H9 (cell line): ENCODE data around the gene OSGIN1. TPM values are rescaled to one million over a fixed set of nuclear protein-coding genes. Genes with fewer than 3 reads are reported as not detected.

Source experiments
- DNase-seq: peaks from one replicate; pipeline ENCODE4 v3.0.0-alpha.2; 2017
- H2AFZ ChIP-seq: one replicate; pipeline ENCODE4 v1.6.1; 2013; ENCODE audit warnings: mild to moderate bottlenecking, low read length, control low read depth, moderate library complexity
- H2AK5ac ChIP-seq: 2 replicates; pipeline ENCODE4 v1.6.1; 2013; ENCODE audit warnings: low read length, control low read depth, mixed read lengths; ENCODE audit not compliant: insufficient read length
- H2BK120ac ChIP-seq: one replicate; pipeline ENCODE4 v1.6.1; 2013; ENCODE audit warnings: low read depth, mild to moderate bottlenecking, low read length, control low read depth, inconsistent platforms; ENCODE audit not compliant: poor library complexity, severe bottlenecking
- H2BK12ac ChIP-seq: 2 replicates; pipeline ENCODE4 v1.6.1; 2013; ENCODE audit warnings: low read length, control low read depth, mixed read lengths, low read depth; ENCODE audit not compliant: insufficient read length
- H2BK15ac ChIP-seq: 2 replicates; pipeline ENCODE4 v1.6.1; 2013; ENCODE audit warnings: low read depth, low read length, control low read depth
- H2BK20ac ChIP-seq: one replicate; pipeline ENCODE4 v1.6.1; 2013; ENCODE audit warnings: low read depth, mild to moderate bottlenecking, low read length, control low read depth, inconsistent platforms; ENCODE audit not compliant: poor library complexity, severe bottlenecking
- H2BK5ac ChIP-seq: 2 replicates; pipeline ENCODE4 v1.6.1; 2013; ENCODE audit warnings: low read length, control low read depth, mixed read lengths; ENCODE audit not compliant: insufficient read length
- H3K14ac ChIP-seq: 2 replicates; pipeline ENCODE4 v1.6.1; 2013; ENCODE audit warnings: low read length, control low read depth; ENCODE audit not compliant: insufficient read depth
- H3K18ac ChIP-seq: 2 replicates; pipeline ENCODE4 v1.6.1; 2013; ENCODE audit warnings: low read depth, mild to moderate bottlenecking, mixed read lengths, low read length, control low read depth; ENCODE audit not compliant: insufficient read length
- H3K23ac ChIP-seq: 2 replicates; pipeline ENCODE4 v1.6.1; 2013; ENCODE audit warnings: low read length, control low read depth, mixed read lengths, low read depth; ENCODE audit not compliant: insufficient read length
- H3K23me2 ChIP-seq: 2 replicates; pipeline ENCODE4 v1.6.1; 2013; ENCODE audit warnings: low read depth, mild to moderate bottlenecking, mixed read lengths, low read length, control low read depth; ENCODE audit not compliant: insufficient read length, poor library complexity, severe bottlenecking
- H3K27ac ChIP-seq: 2 replicates; pipeline ENCODE4 v1.5.1; 2013; ENCODE audit warnings: low read length, control low read depth, mixed read lengths, low read depth; ENCODE audit not compliant: insufficient read length
- H3K27me3 ChIP-seq: 2 replicates; pipeline ENCODE4 v1.6.1; 2013; ENCODE audit warnings: low read length, control low read depth, inconsistent platforms; ENCODE audit not compliant: insufficient read depth
- H3K4ac ChIP-seq: 2 replicates; pipeline ENCODE4 v1.6.1; 2013; ENCODE audit warnings: low read depth, mild to moderate bottlenecking, control low read depth, inconsistent platforms, low read length, moderate library complexity
- H3K4me1 ChIP-seq: 2 replicates; pipeline ENCODE4 v1.6.1; 2013; ENCODE audit warnings: low read length, control low read depth, inconsistent platforms; ENCODE audit not compliant: insufficient read depth
- H3K4me2 ChIP-seq: 2 replicates; pipeline ENCODE4 v1.6.1; 2013; ENCODE audit warnings: low read length, control low read depth, mixed read lengths; ENCODE audit not compliant: insufficient read length, insufficient read depth
- H3K56ac ChIP-seq: 2 replicates; pipeline ENCODE4 v1.6.1; 2013; ENCODE audit warnings: low read depth, mild to moderate bottlenecking, mixed read lengths, low read length, control low read depth; ENCODE audit not compliant: insufficient read length
- H3K79me1 ChIP-seq: 2 replicates; pipeline ENCODE4 v1.6.1; 2013; ENCODE audit warnings: low read depth, mild to moderate bottlenecking, moderate library complexity, low read length, control low read depth, inconsistent platforms; ENCODE audit not compliant: insufficient read depth, poor library complexity, severe bottlenecking
- H3K79me2 ChIP-seq: 2 replicates; pipeline ENCODE4 v1.6.1; 2013; ENCODE audit warnings: low read length, control low read depth, inconsistent platforms; ENCODE audit not compliant: insufficient read depth
- H3K9ac ChIP-seq: 2 replicates; pipeline ENCODE4 v1.6.1; 2013; ENCODE audit warnings: low read length, control low read depth, mixed read lengths; ENCODE audit not compliant: insufficient read length; ENCODE audit errors: extremely low read depth
- H3K9me3 ChIP-seq: one replicate; pipeline ENCODE4 v1.6.1; 2013; ENCODE audit warnings: low read depth, low read length, inconsistent platforms; ENCODE audit not compliant: control insufficient read depth
- H3T11ph ChIP-seq: one replicate; pipeline ENCODE4 v1.6.1; 2013; ENCODE audit warnings: mild to moderate bottlenecking, low read length, control low read depth, inconsistent platforms
- H4K20me1 ChIP-seq: one replicate; pipeline ENCODE4 v1.6.1; 2013; ENCODE audit not compliant: control insufficient read depth, insufficient read length, insufficient read depth
- H4K5ac ChIP-seq: 2 replicates; pipeline ENCODE4 v1.6.1; 2013; ENCODE audit warnings: low read depth, mild to moderate bottlenecking, mixed read lengths, low read length, control low read depth; ENCODE audit not compliant: insufficient read length
- H4K8ac ChIP-seq: replicated peaks from 2 replicates; pipeline ENCODE4 v1.6.1; 2013; ENCODE audit warnings: low read length, control low read depth, mixed read lengths, low read depth; ENCODE audit not compliant: insufficient read length
- H4K91ac ChIP-seq: 2 replicates; pipeline ENCODE4 v1.6.1; 2013; ENCODE audit warnings: low read depth, mild to moderate bottlenecking, moderate library complexity, mixed read lengths, low read length, control low read depth; ENCODE audit not compliant: insufficient read length
- H3K27ac Mint-ChIP-seq, 3 experiments: 2 replicates in 2 of 3; 3 replicates in 1 of 3; pipeline ENCODE4 v1.8.0; 2020 to 2021; ENCODE audit warnings: mixed read lengths in 3 of 3, mild to moderate bottlenecking in 1 of 3, moderate library complexity in 1 of 3
- H3K27me3 Mint-ChIP-seq: 2 replicates; pipeline ENCODE4 v1.8.0; 2021; ENCODE audit warnings: low read depth, mild to moderate bottlenecking, moderate library complexity, mixed read lengths
- H3K36me3 Mint-ChIP-seq, 3 experiments: 2 replicates in 2 of 3; 3 replicates in 1 of 3; pipeline ENCODE4 v1.8.0; 2020 to 2021; ENCODE audit warnings: low read depth in 3 of 3, mixed read lengths in 3 of 3; ENCODE audit not compliant: insufficient read depth in 1 of 3
- H3K4me1 Mint-ChIP-seq, 2 experiments: 2 replicates each; pipeline ENCODE4 v1.8.0; 2020; ENCODE audit warnings: mixed read lengths in 2 of 2
- H3K4me3 Mint-ChIP-seq, 2 experiments: 2 replicates in 1 of 2; 3 replicates in 1 of 2; pipeline ENCODE4 v1.8.0; 2020 to 2021; ENCODE audit warnings: mild to moderate bottlenecking in 2 of 2, mixed read lengths in 2 of 2, moderate library complexity in 1 of 2
- H3K9me3 Mint-ChIP-seq, 2 experiments: 2 replicates in 1 of 2; 3 replicates in 1 of 2; pipeline ENCODE4 v1.8.0; 2020; ENCODE audit warnings: mild to moderate bottlenecking in 2 of 2, mixed read lengths in 2 of 2, moderate library complexity in 1 of 2
- WGBS: extraction: QIAGEN DNeasy Blood & Tissue Kit; methylation state at CpG from one replicate; pipeline ENCODE4 v1.1.7; 2013; ENCODE audit warnings: missing lambda C conversion rate, low lambda C conversion rate, mixed read lengths; ENCODE audit not compliant: insufficient read length; ENCODE audit errors: extremely low coverage; 5-methylcytosine and 5-hydroxymethylcytosine counted together
- total RNA-seq: library from RNA; stranded (reverse); gene quantifications from 2 replicates; pipeline ENCODE4 v1.2.1, GENCODE V29; 2021
- TF ChIP-seq, protein P1 (sequence below): fragments of 200-600 bp; sonication (generic); conservative IDR thresholded peaks from 3 replicates; pipeline ENCODE4 v1.8.0; 2021; ENCODE audit warnings: antibody characterized with exemption, mild to moderate bottlenecking

OSGIN1 gene
- total RNA-seq, 1 experiment from 2014 or later, result 0.63 TPM

DNA sequence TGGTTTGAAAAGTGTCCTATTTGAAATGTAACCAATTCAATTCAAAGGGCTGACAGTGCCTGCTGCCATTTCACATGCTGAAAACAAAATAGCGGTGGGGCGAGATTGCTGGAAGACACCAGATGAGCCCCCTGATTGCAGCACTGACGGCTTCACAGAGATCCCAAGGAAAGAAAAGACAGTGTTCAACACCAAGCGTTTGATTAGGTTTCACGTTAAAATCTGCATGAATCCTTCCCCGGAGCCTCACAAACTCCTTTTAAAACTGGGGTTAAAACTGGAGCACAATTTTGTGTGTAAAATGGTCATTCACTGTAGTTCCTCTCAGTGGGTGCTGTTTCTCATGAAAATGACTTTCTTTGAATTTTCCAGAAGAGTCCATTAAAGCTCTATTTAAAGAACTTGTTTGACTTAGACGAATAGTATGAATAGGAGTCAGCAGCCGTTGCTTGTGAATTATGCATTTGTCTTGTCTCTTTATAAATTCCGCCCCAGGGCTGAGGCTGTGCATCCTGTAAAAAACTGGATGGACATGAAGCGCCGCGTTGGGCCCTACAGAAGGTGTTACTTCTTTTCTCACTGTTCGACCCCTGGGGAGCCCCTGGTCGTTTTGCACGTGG, 45.3 kb upstream of the OSGIN1 start:
- H4K8ac ChIP-seq, result no peak overlapping the region
- H3K56ac ChIP-seq, result no peak overlapping the region
- no peak overlapping the region for H3T11ph ChIP-seq
- H3K4me1 Mint-ChIP-seq, result peaks cover 21 to 34% of the 10 kb centered on the region in 2 experiments
- no peak overlapping the region for H2AK5ac ChIP-seq
- TF ChIP-seq, protein P1, sequence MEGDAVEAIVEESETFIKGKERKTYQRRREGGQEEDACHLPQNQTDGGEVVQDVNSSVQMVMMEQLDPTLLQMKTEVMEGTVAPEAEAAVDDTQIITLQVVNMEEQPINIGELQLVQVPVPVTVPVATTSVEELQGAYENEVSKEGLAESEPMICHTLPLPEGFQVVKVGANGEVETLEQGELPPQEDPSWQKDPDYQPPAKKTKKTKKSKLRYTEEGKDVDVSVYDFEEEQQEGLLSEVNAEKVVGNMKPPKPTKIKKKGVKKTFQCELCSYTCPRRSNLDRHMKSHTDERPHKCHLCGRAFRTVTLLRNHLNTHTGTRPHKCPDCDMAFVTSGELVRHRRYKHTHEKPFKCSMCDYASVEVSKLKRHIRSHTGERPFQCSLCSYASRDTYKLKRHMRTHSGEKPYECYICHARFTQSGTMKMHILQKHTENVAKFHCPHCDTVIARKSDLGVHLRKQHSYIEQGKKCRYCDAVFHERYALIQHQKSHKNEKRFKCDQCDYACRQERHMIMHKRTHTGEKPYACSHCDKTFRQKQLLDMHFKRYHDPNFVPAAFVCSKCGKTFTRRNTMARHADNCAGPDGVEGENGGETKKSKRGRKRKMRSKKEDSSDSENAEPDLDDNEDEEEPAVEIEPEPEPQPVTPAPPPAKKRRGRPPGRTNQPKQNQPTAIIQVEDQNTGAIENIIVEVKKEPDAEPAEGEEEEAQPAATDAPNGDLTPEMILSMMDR, result no peak
- no peak overlapping the region for H3K27ac Mint-ChIP-seq
- 0 out of 2 replicates have a peak, but pooled peaks cover 1% of the 10 kb centered on the region for H3K79me2 ChIP-seq
- H3K4me3 Mint-ChIP-seq, result no peak overlapping the region
- no peaks in the 10 kb centered on the region for H4K20me1 ChIP-seq
- no peak overlapping the region for H4K5ac ChIP-seq
- no peak overlapping the region for H3K9ac ChIP-seq
- H3K27me3 ChIP-seq, result no peaks in the 10 kb centered on the region
- H3K4ac ChIP-seq, result no peak overlapping the region
- peaks cover 22 to 47% (median 39%) of the 10 kb centered on the region in 3 experiments; a peak in 6 of 7 replicates for H3K36me3 Mint-ChIP-seq
- peaks cover 2% of the 10 kb centered on the region for H3K79me1 ChIP-seq
- H3K23ac ChIP-seq, result no peak overlapping the region
- no peak overlapping the region for H3K18ac ChIP-seq
- H3K14ac ChIP-seq, result no peak overlapping the region
- H4K91ac ChIP-seq, result no peak overlapping the region
- no peak overlapping the region for H2BK5ac ChIP-seq
- WGBS, result no CpG with 5 or more reads among the region's 15 CpGs
- H3K27ac ChIP-seq, result no peak overlapping the region
- peaks cover 2% of the 10 kb centered on the region for H3K27me3 Mint-ChIP-seq
- H3K23me2 ChIP-seq, result no peaks in the 10 kb centered on the region
- DNase-seq, result no peak
- H3K9me3 ChIP-seq, result no peaks in the 10 kb centered on the region
- no peak overlapping the region for H2BK120ac ChIP-seq
- no peaks in the 10 kb centered on the region for H3K9me3 Mint-ChIP-seq
- H2BK12ac ChIP-seq, result no peak overlapping the region
- no peaks in the 10 kb centered on the region for H3K4me1 ChIP-seq
- no peak overlapping the region for H2BK15ac ChIP-seq
- H2AFZ ChIP-seq, result no peak overlapping the region
- no peak overlapping the region for H2BK20ac ChIP-seq
- no peak overlapping the region for H3K4me2 ChIP-seq
